GM19035 (cell line): ENCODE data around the gene TSPYL1.
"Not testable (repeated sequence)": the region's sequence is repeated elsewhere in the genome, so short reads cannot be mapped to it uniquely, and the experiment has no call there.

Source experiments
- ATAC-seq: cut with Tn5 transposase; IDR thresholded peaks from one replicate; pipeline ENCODE4 v1.9.1; 2021; ENCODE audit not compliant: unreplicated experiment

Gene TSPYL1

GRCh38 chr6:116279232-116280160, at the start of gene TSPYL1:
Gene TSPYL1, minus strand, starts transcription at chr6:116279930. Its CDS starts 100 bp downstream, at chr6:116279830.
- ATAC-seq = peak; percentile 94

- no peak for ATAC-seq
These were observed 49.4 kb upstream of the TSPYL1 start for GRCh38 chr6:116329156-116329555.

GRCh38 chr6:116328528-116328903, 48.8 kb upstream of the TSPYL1 start:
- no peak for ATAC-seq

- no peak for ATAC-seq
These were observed 48.2 kb upstream of the TSPYL1 start for GRCh38 chr6:116327803-116328527.

GRCh38 chr6:116326996-116327395, 47.3 kb upstream of the TSPYL1 start:
- ATAC-seq = no peak

GRCh38 chr6:116326181-116326671, 46.5 kb upstream of the TSPYL1 start:
- ATAC-seq = no peak

GRCh38 chr6:116325634-116326132, 46.0 kb upstream of the TSPYL1 start:
- not testable (repeated sequence) for ATAC-seq

- ATAC-seq = no peak
These were observed 44.1 kb upstream of the TSPYL1 start for GRCh38 chr6:116323863-116324262.

GRCh38 chr6:116321933-116322332, 42.2 kb upstream of the TSPYL1 start:
- not testable (repeated sequence) for ATAC-seq

GRCh38 chr6:116316772-116317467, 37.2 kb upstream of the TSPYL1 start:
- ATAC-seq = no peak

GRCh38 chr6:116314878-116315277, 35.1 kb upstream of the TSPYL1 start:
- ATAC-seq = peak; percentile 52

- ATAC-seq = no peak
These were observed 34.5 kb upstream of the TSPYL1 start for GRCh38 chr6:116314218-116314617.

GRCh38 chr6:116313101-116313776, 33.5 kb upstream of the TSPYL1 start:
- no peak for ATAC-seq

GRCh38 chr6:116309657-116310056, 29.9 kb upstream of the TSPYL1 start:
- no peak for ATAC-seq

- no peak for ATAC-seq
These were observed 29.3 kb upstream of the TSPYL1 start for GRCh38 chr6:116309001-116309400.

GRCh38 chr6:116307633-116308032, 27.9 kb upstream of the TSPYL1 start:
- no peak for ATAC-seq

GRCh38 chr6:116307001-116307400, 27.3 kb upstream of the TSPYL1 start:
- no peak for ATAC-seq

GRCh38 chr6:116304538-116305097, 24.9 kb upstream of the TSPYL1 start:
- no peak for ATAC-seq

GRCh38 chr6:116301104-116301503, 21.4 kb upstream of the TSPYL1 start:
- no peak for ATAC-seq

- ATAC-seq = no peak
These were observed 20.8 kb upstream of the TSPYL1 start for GRCh38 chr6:116300566-116300965.
